Smooth muscle cell of trachea (primary cell): ENCODE measurements around the gene KLK5. TPM values are rescaled to one million over a fixed set of nuclear protein-coding genes. Genes with fewer than 3 reads are reported as not detected.

Experiments used
- total RNA-seq: library from RNA; depleted of rRNA; stranded (reverse); fragments of >200 nt; gene quantifications from 2 replicates; pipeline ENCODE4 v1.2.1, GENCODE V29; 2014

The KLK5 gene, protein sequence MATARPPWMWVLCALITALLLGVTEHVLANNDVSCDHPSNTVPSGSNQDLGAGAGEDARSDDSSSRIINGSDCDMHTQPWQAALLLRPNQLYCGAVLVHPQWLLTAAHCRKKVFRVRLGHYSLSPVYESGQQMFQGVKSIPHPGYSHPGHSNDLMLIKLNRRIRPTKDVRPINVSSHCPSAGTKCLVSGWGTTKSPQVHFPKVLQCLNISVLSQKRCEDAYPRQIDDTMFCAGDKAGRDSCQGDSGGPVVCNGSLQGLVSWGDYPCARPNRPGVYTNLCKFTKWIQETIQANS
- not detected in 2 replicates for total RNA-seq

GRCh38 chr19:50952910-50953309 lies at the start of gene KLK5:
TSS of gene KLK5 (minus strand) at chr19:50953038. CDS start at chr19:50952657, 381 bp downstream.

GRCh38 chr19:51001515-51001914 lies 48.7 kb upstream of the KLK5 start, which contains the start of gene KLK8:
TSS of gene KLK8 (minus strand) at chr19:51001604. CDS start at chr19:51001167, 437 bp downstream.

DNA sequence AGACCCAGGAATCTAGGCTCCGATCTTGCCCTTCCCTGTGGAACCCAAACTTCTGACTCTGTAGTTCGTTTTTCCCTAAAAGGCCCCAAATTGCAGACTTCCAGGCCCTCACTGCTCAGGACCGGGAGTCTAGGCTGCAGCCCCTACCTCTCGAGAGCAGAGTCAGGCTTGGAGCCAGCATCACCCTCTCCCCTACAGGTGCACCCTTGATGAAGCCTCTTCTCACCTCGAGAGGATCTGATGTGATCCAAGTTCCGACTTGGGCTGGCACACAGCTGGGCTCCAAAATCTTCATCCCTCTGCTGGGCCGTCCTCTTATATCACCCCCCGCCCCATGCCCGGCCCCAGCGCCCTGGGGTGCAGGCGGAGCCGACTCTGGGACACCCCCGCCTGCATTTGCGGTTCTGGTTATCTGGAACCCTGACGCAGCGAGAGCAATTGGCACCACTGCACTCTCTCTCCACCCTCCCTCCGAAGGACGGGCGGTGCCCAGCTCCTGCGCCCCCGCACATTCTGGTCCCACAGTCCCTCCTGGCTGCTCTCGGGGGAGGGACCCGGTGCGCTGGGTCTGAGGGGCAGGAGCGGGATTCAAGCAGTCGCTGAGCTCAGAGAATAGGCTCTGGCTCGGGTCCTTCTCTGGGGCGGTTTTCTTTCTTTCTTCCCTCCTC lies 30.9 kb upstream of the KLK5 start, which contains the start of gene KLK7:
Gene KLK7, minus strand, starts transcription at position 293 of the 668 bp plus-strand sequence. CDS start 1,518 bp downstream, outside the sequence.

DNA sequence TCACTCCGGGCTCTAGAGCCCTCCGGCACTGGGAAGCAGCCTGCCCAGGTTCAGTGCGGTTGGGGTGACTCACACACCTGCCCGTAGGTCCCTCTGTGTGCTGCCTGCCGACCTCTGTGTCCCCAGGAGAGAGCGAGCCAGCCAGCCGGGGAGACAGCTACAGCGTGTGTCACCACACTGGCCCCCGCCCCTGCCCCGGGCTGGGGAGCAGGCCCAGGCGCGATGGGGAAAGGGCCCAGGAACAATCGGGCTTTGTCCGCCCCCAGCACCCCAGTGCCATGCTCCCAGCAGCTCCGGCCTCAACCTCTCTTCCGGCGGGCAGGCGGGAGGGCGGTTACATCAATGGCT lies 16.5 kb upstream of the KLK5 start, which contains the start of gene KLK6:
Gene KLK6, minus strand, starts transcription at position 179 of the 348 bp plus-strand sequence. CDS start 1,487 bp downstream, outside the sequence.

DNA sequence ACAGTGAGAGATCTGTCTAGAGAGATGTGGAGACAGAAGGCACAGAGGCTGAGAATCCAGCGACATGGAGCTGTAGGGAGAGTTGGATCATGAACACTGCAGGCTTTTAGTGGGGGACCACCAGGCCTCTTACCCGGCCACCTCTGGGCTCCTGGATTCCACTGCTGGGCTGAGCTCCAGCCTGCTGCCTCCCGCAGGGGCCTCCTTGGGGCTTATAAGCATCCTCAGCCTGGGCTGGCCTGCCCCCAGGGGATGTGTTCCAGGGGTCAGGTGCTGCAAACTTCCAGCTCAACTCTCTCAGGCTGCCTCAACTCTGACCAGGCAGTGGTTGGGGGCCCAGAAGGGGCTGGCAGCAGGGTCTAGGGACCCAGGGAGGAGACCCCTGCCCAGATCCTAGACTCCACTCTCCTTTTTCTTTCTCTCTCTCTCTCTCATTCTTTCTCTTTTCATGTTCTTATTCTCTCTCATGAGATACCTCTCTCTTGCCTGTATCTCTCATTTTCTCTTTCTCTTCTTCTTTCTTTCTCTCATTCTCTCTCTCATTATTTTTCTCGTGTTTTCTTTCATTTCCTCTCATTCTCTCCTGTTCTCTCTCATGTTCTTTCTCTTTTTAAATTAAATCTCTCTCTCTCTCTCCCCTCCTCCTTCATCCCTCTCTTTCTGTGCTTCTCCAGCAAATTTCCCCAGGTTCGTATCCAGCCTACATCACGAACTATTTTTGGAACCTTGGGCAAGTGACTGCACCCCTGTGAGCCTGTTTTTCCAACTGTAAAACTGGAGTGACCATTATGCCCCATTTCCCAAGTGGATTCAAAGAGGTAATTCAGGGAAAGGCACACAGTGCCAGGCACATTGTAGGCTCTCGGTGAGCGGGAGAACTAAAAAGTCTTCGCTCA lies 41.4 kb downstream of the KLK5 start, which contains the start of gene KLK4:
Gene KLK4, minus strand, starts transcription at position 190 of the 896 bp plus-strand sequence. CDS start 657 bp downstream, outside the sequence.

Other genes with a start within 250 kb of the KLK5 start
- 7.3 and 8.6 TPM in 2 replicates for gene SHANK1, start 233.2 kb downstream of the KLK5 start, total RNA-seq
- 64.9 and 117 TPM in 2 replicates for gene CLEC11A, start 229.7 kb downstream of the KLK5 start, total RNA-seq
- gene GPR32, start 182.6 kb downstream of the KLK5 start, total RNA-seq = not detected in 2 replicates
- gene ACP4, start 162.6 kb downstream of the KLK5 start, total RNA-seq = not detected in 2 replicates
- gene KLK1, start 129.3 kb downstream of the KLK5 start, total RNA-seq = not detected in 2 replicates
- gene KLK15, start 119.5 kb downstream of the KLK5 start, total RNA-seq = not detected in 2 replicates
- not detected in 2 replicates for gene KLK3, start 98.1 kb downstream of the KLK5 start, total RNA-seq
- gene KLK2, start 79.6 kb downstream of the KLK5 start, total RNA-seq = not detected in 2 replicates
- gene KLK4, start 41.6 kb downstream of the KLK5 start, total RNA-seq = not detected in 2 replicates
- gene KLK6, start 16.6 kb upstream of the KLK5 start, total RNA-seq = not detected in 2 replicates
- gene KLK7, start 30.9 kb upstream of the KLK5 start, total RNA-seq = not detected in 2 replicates
- gene KLK8, start 48.6 kb upstream of the KLK5 start, total RNA-seq = not detected in 2 replicates
- gene KLK10, start 66.7 kb upstream of the KLK5 start, total RNA-seq = not detected in 2 replicates
- not detected in 2 replicates for gene KLK11, start 73.6 kb upstream of the KLK5 start, total RNA-seq
- not detected in 2 replicates for gene KLK12, start 82.0 kb upstream of the KLK5 start, total RNA-seq
- gene KLK13, start 112.1 kb upstream of the KLK5 start, total RNA-seq = not detected in 2 replicates
- gene KLK14, start 129.8 kb upstream of the KLK5 start, total RNA-seq = 0.17 TPM in 1 of 2 replicates, not detected in the other
- 6.8 and 12.9 TPM in 2 replicates for gene CTU1, start 155.4 kb upstream of the KLK5 start, total RNA-seq
- gene SIGLEC9, start 171.9 kb upstream of the KLK5 start, total RNA-seq = not detected in 2 replicates
- not detected in 2 replicates for gene SIGLEC7, start 189.3 kb upstream of the KLK5 start, total RNA-seq